ENCODE data around the gene ADRA2A. TPM values are rescaled to one million over a fixed set of nuclear protein-coding genes. Genes with fewer than 3 reads are reported as not detected.
A peak's percentile ranks its signal among the peaks of the same experiment; 100 is the strongest.

Gene ADRA2A
- total RNA-seq: under 1 TPM; 0.22 to 0.99 (median 0.51) TPM
- long read RNA-seq: 0 reads

- no peaks in the 10 kb centered on the region for H3K36me3 ChIP-seq
- H3K9me3 ChIP-seq: no peaks in the 10 kb centered on the region
- DNase-seq: peak in 1 of 3 donors; percentile 55
- peaks cover 0 to 15% of the 10 kb centered on the region in 2 donors for H3K27me3 ChIP-seq
- WGBS (ENCODE audit: insufficient coverage, low coverage, low lambda C conversion rate, missing lambda C conversion rate): 0% methylated on average over 10 of the region's 79 CpGs
- no peak for TF ChIP-seq CTCF (IDR thresholded peaks at IDR 0.05)
- peak; percentile 22 for TF ChIP-seq POLR2A (IDR thresholded peaks at IDR 0.05)
- no peak within 1 kb of the TSS for H3K27ac ChIP-seq
- peak within 1 kb of the TSS; percentile 37 to 52 (median 43) for H3K4me3 ChIP-seq
- peak; percentile 54 to 67 (median 60) for ATAC-seq
- H3K4me1 ChIP-seq: peaks cover 0 to 24% (median 6%) of the 10 kb centered on the region in 4 donors
- intact Hi-C loops (cut with DNase I): no loop called here
Measured at GRCh38 chr10:111076682-111077478, at the start of gene ADRA2A. Gene ADRA2A, plus strand, starts transcription at chr10:111077029. Its CDS starts 968 bp downstream, at chr10:111077997.

- H3K27ac ChIP-seq: no peak overlapping the region
- H3K36me3 ChIP-seq: no peaks in the 10 kb centered on the region
- DNase-seq (no peak), ATAC-seq (peak in 2 of 4 donors; percentile 33 to 38)
- no peak overlapping the region for H3K4me3 ChIP-seq
- no peaks in the 10 kb centered on the region for H3K27me3 ChIP-seq
- intact Hi-C loops (cut with DNase I): no loop called here
- H3K9me3 ChIP-seq: no peaks in the 10 kb centered on the region
- H3K4me1 ChIP-seq: no peaks in the 10 kb centered on the region
- 98% methylated on average over 4 of the region's 9 CpGs for WGBS (ENCODE audit: insufficient coverage, low coverage, low lambda C conversion rate, missing lambda C conversion rate)
- TF ChIP-seq CTCF (IDR thresholded peaks at IDR 0.05) (no peak), POLR2A (IDR thresholded peaks at IDR 0.05) (no peak)
Measured at GRCh38 chr10:111030042-111030750, 46.6 kb upstream of the ADRA2A start.

GRCh38 chr10:111034598-111035310 is 42.1 kb upstream of the ADRA2A start:
- Histone ChIP-seq H3K4me3 (no peak overlapping the region), H3K4me1 (no peaks in the 10 kb centered on the region), H3K36me3 (no peaks in the 10 kb centered on the region), H3K27me3 (no peaks in the 10 kb centered on the region), H3K27ac (no peak overlapping the region), H3K9me3 (no peaks in the 10 kb centered on the region)
- WGBS (ENCODE audit: insufficient coverage, low coverage, low lambda C conversion rate, missing lambda C conversion rate): 83% methylated on average over 2 of the region's 2 CpGs
- DNase-seq (no peak), ATAC-seq (no peak)
- intact Hi-C loops (cut with DNase I): no loop called here
- TF ChIP-seq CTCF (IDR thresholded peaks at IDR 0.05) (no peak), POLR2A (IDR thresholded peaks at IDR 0.05) (no peak)

GRCh38 chr10:111035542-111035941 is 41.3 kb upstream of the ADRA2A start:
- ATAC-seq: no peak

More at GRCh38 chr10:111035542-111035941, 41.3 kb upstream of the ADRA2A start:
- H3K36me3 ChIP-seq: no peaks in the 10 kb centered on the region
- DNase-seq: no peak
- H3K4me3 ChIP-seq: no peak overlapping the region
- no peak for TF ChIP-seq POLR2A (IDR thresholded peaks at IDR 0.05)
- intact Hi-C loops (cut with DNase I): no loop called here
- no peaks in the 10 kb centered on the region for H3K27me3 ChIP-seq
- H3K9me3 ChIP-seq: peaks cover 0 to 2% (median 0%) of the 10 kb centered on the region in 4 donors
- no peak overlapping the region for H3K27ac ChIP-seq
- H3K4me1 ChIP-seq: no peaks in the 10 kb centered on the region
